GM12891 (cell line): ENCODE results near the gene KCNQ2.

Experiments used
- DNase-seq: peaks from one replicate; pipeline ENCODE4 v3.0.0; 2011; ENCODE audit warnings: low spot score; ENCODE audit not compliant: insufficient read length
- FAIRE-seq: peaks from 2 replicates; lab custom pipeline; 2011; peaks lifted over from hg19 to GRCh38; lab: Jason Lieb, UNC
- PAX5 ChIP-seq: IDR thresholded peaks from 2 replicates; pipeline ENCODE4 v1.6.1; 2011; ENCODE audit warnings: low read length, moderate library complexity, mild to moderate bottlenecking; ENCODE audit not compliant: insufficient read depth, severe bottlenecking
- POLR2A ChIP-seq: IDR thresholded peaks from 2 replicates; pipeline ENCODE4 v1.6.1; 2011; ENCODE audit warnings: low read depth, low read length, control low read depth
- POLR2AphosphoS5 ChIP-seq: IDR thresholded peaks from 2 replicates; pipeline ENCODE4 v1.6.1; 2011; ENCODE audit warnings: low read depth, low read length, control low read depth
- POU2F2 ChIP-seq: IDR thresholded peaks from 2 replicates; pipeline ENCODE4 v1.6.1; 2011; ENCODE audit warnings: low read depth, mild to moderate bottlenecking, control low read depth, low read length, moderate library complexity
- SPI1 ChIP-seq: IDR thresholded peaks from 2 replicates; pipeline ENCODE4 v1.6.1; 2011; ENCODE audit warnings: low read depth, low read length, control low read depth
- TAF1 ChIP-seq: IDR thresholded peaks from 2 replicates; pipeline ENCODE4 v1.6.1; 2011; ENCODE audit warnings: low read depth, low read length, control low read depth

The KCNQ2 gene

DNA sequence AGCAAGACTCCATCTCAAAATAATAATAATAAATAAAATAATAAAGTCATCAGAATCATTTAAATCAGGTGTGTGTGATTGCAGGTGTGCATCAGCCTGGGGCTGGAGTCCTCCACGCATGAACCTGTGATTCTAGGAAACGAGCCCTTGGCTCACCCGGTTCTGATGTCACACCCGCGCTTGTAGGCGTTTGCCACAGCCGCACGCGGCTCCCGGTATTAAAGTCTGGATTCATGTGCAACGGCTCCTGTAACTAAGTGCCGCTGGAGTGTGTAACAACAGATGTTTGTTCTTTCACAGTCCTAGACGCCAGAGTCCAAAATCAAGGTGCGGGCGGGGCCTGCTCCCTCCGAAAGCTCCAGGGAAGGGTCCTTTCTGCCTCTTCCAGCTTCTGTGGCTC is 45.2 kb downstream of the KCNQ2 start:
- no peak for FAIRE-seq
- TF ChIP-seq SPI1 (no peak), PAX5 (no peak), POLR2AphosphoS5 (no peak), TAF1 (no peak), POLR2A (no peak), POU2F2 (no peak)
- no peak for DNase-seq

DNA sequence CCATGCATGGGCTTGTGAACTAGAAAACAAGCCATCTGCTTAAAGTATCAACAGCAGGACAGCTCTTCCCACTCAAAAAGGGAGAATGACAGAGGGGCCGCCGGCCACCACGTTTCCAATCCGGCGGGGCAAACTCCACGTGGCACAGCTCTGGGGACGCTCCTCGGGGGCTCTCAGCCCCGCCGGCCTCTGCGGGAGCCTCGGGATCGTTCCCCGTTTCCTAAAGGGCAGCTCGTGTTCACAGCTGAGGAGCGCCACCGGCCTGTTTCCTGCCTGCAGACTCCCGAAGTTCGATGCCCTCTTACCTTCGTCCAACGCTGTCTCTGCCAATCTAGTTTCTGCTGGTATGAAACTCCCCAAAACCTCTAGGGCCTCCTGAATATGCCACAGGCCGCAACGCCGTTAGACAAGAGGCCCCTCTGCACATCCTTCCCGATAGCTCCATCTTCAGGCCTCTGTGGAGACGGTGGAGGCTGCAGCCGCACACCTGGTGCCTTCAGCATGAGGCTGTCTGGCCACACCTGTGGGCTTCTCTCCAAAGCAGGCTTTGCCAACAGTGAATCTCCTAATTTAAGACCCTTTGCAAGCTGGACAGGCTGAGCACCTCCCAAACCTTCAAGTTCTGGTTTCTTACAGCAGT is 46.5 kb downstream of the KCNQ2 start:
- TF ChIP-seq TAF1 (no peak), PAX5 (no peak), POLR2AphosphoS5 (no peak), POU2F2 (no peak), SPI1 (no peak), POLR2A (no peak)
- DNase-seq (no peak), FAIRE-seq (no peak)

GRCh38 chr20:63424613-63425012 is 47.8 kb downstream of the KCNQ2 start:
- FAIRE-seq (no peak), DNase-seq (no peak)
- TF ChIP-seq POLR2AphosphoS5 (no peak), SPI1 (no peak), POU2F2 (no peak), POLR2A (no peak), TAF1 (no peak), PAX5 (no peak)

DNA sequence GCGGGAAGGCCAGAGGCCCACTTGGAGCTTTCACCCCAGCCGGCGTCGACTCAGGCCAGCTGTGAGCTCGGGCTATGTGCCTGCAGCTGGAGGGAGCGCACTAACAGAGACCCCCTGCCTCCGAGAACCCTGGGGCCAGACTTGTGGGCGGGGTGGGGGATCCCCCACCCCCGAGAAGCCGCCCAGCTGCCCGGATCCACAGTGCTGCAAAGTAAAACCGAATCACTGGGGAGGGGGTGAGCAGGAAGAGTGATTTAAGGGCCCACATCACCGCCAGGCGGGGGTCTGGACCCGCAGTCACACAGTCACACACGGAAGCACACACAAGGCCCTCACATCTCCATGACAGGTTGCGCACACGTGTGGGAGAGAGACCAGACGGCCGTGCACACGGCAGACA is 48.7 kb downstream of the KCNQ2 start:
- no peak for FAIRE-seq
- no peak for TF ChIP-seq PAX5
- no peak for TF ChIP-seq SPI1
- TF ChIP-seq TAF1 = no peak
- no peak for TF ChIP-seq POLR2A
- TF ChIP-seq POLR2AphosphoS5 = no peak
- TF ChIP-seq POU2F2 = no peak
- no peak for DNase-seq

GRCh38 chr20:63422653-63423052 is 49.8 kb downstream of the KCNQ2 start:
- DNase-seq (no peak), FAIRE-seq (no peak)
- TF ChIP-seq PAX5 = no peak
- TF ChIP-seq POLR2AphosphoS5 = no peak
- TF ChIP-seq POLR2A = no peak
- TF ChIP-seq TAF1 = no peak
- TF ChIP-seq POU2F2 = no peak
- TF ChIP-seq SPI1 = no peak

DNA sequence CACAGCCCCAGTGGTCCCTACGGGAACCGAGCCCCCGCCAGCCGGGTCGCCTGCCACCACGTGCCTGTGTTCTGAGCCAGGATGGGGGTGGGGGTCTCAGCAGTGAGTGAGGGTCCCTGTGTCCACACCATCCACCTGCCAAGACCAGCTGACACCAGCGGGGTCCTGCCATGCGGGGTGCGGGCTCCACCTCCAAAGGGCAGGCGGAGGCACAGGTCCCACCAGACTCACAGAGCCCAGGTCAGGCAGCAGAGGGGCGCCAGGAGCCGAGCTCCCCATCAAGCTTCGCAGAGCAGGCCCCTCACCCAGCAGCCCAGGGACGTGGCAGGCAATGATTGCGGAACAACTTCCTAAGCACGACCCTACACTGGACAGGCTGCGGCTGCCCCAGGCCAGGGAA is 50.5 kb downstream of the KCNQ2 start:
- FAIRE-seq = no peak
- TF ChIP-seq PAX5 (no peak), POLR2A (no peak), POU2F2 (no peak), SPI1 (no peak), POLR2AphosphoS5 (no peak), TAF1 (no peak)

DNA sequence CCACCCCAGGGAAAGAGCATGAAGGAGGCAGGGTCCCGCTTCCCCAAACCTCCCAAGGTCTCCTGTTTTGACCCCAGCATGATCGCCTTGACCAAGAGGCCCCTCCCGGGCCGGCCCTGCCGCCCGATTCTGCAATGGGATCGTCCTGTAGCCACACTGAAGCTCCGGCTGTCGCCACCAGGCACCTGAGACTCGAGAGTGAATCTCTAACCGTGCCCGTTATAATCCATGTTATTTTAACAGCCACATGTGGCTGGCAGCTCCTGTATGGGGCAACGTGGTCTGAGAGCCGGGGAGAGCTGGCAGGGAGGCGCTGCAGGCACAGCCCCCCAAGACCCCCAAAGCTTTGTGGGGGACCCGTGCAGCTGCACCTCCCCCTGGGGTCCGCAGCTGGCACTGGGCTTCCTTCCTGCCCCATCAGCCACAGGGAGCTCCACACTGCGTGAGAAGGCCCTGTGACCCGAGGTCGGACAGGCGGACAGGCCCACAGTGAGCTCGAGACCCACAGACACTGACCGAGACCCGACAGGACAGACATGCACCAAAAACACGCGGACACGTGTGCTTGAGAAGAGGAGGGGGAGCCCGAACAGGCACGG is 51.3 kb downstream of the KCNQ2 start:
- DNase-seq = no peak
- no peak for FAIRE-seq
- TF ChIP-seq POU2F2 = no peak
- no peak for TF ChIP-seq POLR2AphosphoS5
- no peak for TF ChIP-seq POLR2A
- no peak for TF ChIP-seq TAF1
- no peak for TF ChIP-seq PAX5
- no peak for TF ChIP-seq SPI1

More for the DNA sequence above, 50.5 kb downstream of the KCNQ2 start:
- DNase-seq = no peak

- FAIRE-seq (no peak), DNase-seq (no peak)
- TF ChIP-seq POU2F2 (no peak), PAX5 (no peak), TAF1 (no peak), POLR2A (no peak), SPI1 (no peak)
Observed at GRCh38 chr20:63420359-63421093, 51.9 kb downstream of the KCNQ2 start.

DNA sequence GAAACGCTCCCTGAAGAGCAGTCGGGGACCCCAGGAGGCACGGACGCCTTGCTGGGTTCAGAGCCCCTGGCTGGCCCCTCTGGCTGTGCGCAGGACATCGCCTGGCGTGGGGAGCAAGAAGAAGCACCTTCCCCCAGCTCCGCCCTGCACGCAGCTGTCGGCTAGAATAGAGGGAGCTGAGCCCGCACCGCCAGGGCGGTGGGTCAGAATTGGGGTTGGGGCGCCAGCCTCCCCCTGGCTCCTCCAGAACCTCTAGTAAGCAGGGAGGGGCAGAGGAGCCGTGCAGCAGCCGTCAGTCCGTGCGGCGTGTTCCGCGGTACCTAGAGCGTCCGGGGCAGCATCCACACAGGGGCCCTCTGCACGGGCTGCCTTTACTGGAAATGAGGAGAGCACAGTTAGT is 53.2 kb downstream of the KCNQ2 start:
- FAIRE-seq (no peak), DNase-seq (no peak)
- no peak for TF ChIP-seq TAF1
- TF ChIP-seq POLR2AphosphoS5 = no peak
- no peak for TF ChIP-seq SPI1
- TF ChIP-seq POLR2A = no peak
- no peak for TF ChIP-seq POU2F2
- TF ChIP-seq PAX5 = no peak
